ENCODE data around the gene TTC23. TPM values are rescaled to one million over a fixed set of nuclear protein-coding genes. Genes with fewer than 3 reads are reported as not detected.

TTC23 gene
- total RNA-seq, 4 donors from 2014 or later: 14.7 to 25.3 (median 19.3) TPM

DNA sequence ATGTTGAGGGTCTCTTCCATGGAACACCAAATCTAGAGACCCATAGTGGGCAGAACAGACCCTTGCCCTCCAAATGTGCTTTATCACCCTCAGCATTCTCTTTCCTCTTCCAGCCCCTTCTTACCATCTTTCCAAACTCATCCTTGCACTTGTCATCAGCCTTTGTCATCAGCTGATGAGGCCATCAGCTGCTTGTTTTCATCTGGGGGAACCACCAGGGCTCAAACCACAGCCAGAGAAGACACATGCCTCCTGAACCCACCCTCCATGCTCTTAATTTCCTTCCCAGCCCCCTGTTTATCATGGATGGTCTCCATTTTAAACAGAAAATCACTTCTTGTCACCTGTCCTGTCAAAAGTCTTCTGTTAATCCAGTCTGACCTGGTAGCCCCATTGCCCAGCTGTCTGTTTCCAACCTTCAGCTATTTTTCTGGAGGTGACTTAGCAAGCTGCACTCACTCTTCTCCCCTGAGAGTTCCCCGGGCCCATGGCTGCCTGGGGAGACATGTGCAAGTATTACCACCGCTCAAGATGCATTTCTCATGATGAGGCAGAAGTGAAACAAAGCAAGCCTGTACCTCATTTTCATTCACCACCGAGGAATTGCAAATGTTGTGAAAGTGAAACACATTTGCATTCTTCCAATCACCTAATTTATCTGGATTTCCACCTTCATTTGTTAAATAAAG lies 159.2 kb downstream of the TTC23 start:
- H3K27ac ChIP-seq (replicated peaks in 1 of 4): no peak overlapping the region
- peaks cover 0 to 15% (median 12%) of the 10 kb centered on the region in 4 donors for H3K4me1 ChIP-seq
- no peaks in the 10 kb centered on the region for H3K9me3 ChIP-seq
- intact Hi-C loops (cut with DNase I): no loop called here
- H3K36me3 ChIP-seq: no peaks in the 10 kb centered on the region
- TF ChIP-seq, protein P1, sequence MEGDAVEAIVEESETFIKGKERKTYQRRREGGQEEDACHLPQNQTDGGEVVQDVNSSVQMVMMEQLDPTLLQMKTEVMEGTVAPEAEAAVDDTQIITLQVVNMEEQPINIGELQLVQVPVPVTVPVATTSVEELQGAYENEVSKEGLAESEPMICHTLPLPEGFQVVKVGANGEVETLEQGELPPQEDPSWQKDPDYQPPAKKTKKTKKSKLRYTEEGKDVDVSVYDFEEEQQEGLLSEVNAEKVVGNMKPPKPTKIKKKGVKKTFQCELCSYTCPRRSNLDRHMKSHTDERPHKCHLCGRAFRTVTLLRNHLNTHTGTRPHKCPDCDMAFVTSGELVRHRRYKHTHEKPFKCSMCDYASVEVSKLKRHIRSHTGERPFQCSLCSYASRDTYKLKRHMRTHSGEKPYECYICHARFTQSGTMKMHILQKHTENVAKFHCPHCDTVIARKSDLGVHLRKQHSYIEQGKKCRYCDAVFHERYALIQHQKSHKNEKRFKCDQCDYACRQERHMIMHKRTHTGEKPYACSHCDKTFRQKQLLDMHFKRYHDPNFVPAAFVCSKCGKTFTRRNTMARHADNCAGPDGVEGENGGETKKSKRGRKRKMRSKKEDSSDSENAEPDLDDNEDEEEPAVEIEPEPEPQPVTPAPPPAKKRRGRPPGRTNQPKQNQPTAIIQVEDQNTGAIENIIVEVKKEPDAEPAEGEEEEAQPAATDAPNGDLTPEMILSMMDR (IDR thresholded peaks at IDR 0.05): no peak
- no peak for TF ChIP-seq EP300 (IDR thresholded peaks at IDR 0.05)
- TF ChIP-seq POLR2A (IDR thresholded peaks at IDR 0.05; ENCODE audit: low read depth): no peak
- TF ChIP-seq POLR2AphosphoS5 (IDR thresholded peaks at IDR 0.05): no peak
- H3K4me3 ChIP-seq: no peak overlapping the region
- no peaks in the 10 kb centered on the region for H3K27me3 ChIP-seq
- no peak for DNase-seq (ENCODE audit: extremely low spot score)
- 58% methylated on average over 3 of the region's 3 CpGs for WGBS

DNA sequence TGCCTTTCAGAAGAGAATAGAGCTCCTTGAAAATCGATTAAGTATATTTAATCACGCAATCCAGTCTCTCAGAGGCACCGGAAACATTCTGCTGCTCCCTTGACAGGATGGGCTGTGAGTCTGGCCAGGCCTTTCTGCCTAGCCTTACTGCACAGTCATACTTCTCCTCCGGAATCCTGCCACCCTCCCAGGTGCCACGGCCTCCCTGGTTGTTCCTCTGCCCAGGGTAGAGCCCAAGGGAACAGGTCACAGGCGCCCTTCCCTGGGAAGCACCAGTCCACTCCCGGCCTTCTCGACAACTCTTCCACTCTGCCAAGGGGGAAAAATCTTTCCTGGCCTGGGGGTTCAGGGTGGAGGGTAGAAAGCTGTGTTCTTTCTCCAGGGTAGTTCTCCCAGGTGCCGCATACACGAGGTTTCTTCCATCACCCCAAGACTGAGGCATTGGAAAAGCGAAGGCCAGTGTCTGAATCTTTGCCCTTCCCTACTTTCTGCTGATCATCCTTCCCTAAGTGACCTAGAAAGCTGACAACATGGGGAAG lies 161.9 kb downstream of the TTC23 start:
- no peak overlapping the region for H3K4me3 ChIP-seq
- peaks cover 0 to 19% (median 12%) of the 10 kb centered on the region in 4 donors for H3K4me1 ChIP-seq
- H3K27ac ChIP-seq (replicated peaks in 1 of 4): no peak overlapping the region
- intact Hi-C loops (cut with DNase I): no loop called here
- TF ChIP-seq, protein P1 (IDR thresholded peaks at IDR 0.05): no peak
- TF ChIP-seq POLR2A (IDR thresholded peaks at IDR 0.05; ENCODE audit: low read depth): no peak
- TF ChIP-seq POLR2AphosphoS5 (IDR thresholded peaks at IDR 0.05): no peak
- TF ChIP-seq EP300 (IDR thresholded peaks at IDR 0.05): no peak
- no peak for DNase-seq (ENCODE audit: extremely low spot score)
- peaks cover 0 to 4% (median 0%) of the 10 kb centered on the region in 4 donors for H3K9me3 ChIP-seq
- no peaks in the 10 kb centered on the region for H3K27me3 ChIP-seq
- 94% methylated on average over 11 of the region's 11 CpGs for WGBS
- no peaks in the 10 kb centered on the region for H3K36me3 ChIP-seq

DNA sequence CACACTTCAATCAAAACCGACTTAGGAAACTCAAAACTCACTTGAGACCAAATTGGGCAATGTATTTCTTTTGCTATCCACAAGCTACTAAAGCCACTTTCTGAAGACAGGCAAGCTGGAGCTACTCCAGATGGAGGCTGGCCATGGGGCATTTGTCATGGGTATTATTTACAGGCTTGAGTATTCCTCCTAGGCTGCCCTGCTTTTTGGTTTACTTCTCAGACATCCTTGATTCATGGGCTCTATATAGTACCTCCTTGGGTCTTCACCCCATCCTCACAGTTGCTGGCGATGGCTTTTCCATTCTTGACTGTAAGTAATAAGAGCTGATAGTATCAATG lies 163.1 kb downstream of the TTC23 start:
- TF ChIP-seq POLR2AphosphoS5 (IDR thresholded peaks at IDR 0.05): no peak
- no peak for TF ChIP-seq POLR2A (IDR thresholded peaks at IDR 0.05; ENCODE audit: low read depth)
- TF ChIP-seq EP300 (IDR thresholded peaks at IDR 0.05): no peak
- TF ChIP-seq, protein P1 (IDR thresholded peaks at IDR 0.05): no peak
- Histone ChIP-seq H3K36me3 (no peaks in the 10 kb centered on the region), H3K27me3 (no peaks in the 10 kb centered on the region), H3K9me3 (peaks cover 0 to 4% (median 0%) of the 10 kb centered on the region in 4 donors), H3K4me1 (peaks cover 0 to 19% (median 12%) of the 10 kb centered on the region in 4 donors), H3K4me3 (no peak overlapping the region), H3K27ac (replicated peaks in 1 of 4) (peak overlapping the region; percentile 53 to 61 (median 59))
- WGBS: 94% methylated on average over 2 of the region's 2 CpGs
- intact Hi-C loops (cut with DNase I): no loop called here
- no peak for DNase-seq (ENCODE audit: extremely low spot score)

Other genes with a start within 250 kb of the TTC23 start
- gene PGPEP1L, start 241.8 kb downstream of the TTC23 start, total RNA-seq: 1 to 10 TPM in 1 of 4 donors, not detected in 3; 1.3 TPM
- 1,000 to 10,000 TPM; 1,866 to 2,563 (median 2,454) TPM for gene SYNM, start 144.5 kb downstream of the TTC23 start, total RNA-seq
- 10 to 100 TPM; 15.7 to 39.9 (median 24.7) TPM for gene LRRC28, start 1.9 kb upstream of the TTC23 start, total RNA-seq